Measurements from ENCODE around the gene TRIM56.
A peak's percentile ranks its signal among the peaks of the same experiment; 100 is the strongest.
"Not testable (repeated sequence)": the region's sequence is repeated elsewhere in the genome, so short reads cannot be mapped to it uniquely, and the experiment has no call there.

Gene TRIM56

GRCh38 chr7:101085162-101085964 is at the start of gene TRIM56:
Gene TRIM56 (plus strand): TSS chr7:101085481. CDS start chr7:101087313, 1,832 bp downstream.
- peak; percentile 85 for DNase-seq

- DNase-seq, result no peak
Measured at GRCh38 chr7:101035941-101036340, 49.3 kb upstream of the TRIM56 start.

DNA sequence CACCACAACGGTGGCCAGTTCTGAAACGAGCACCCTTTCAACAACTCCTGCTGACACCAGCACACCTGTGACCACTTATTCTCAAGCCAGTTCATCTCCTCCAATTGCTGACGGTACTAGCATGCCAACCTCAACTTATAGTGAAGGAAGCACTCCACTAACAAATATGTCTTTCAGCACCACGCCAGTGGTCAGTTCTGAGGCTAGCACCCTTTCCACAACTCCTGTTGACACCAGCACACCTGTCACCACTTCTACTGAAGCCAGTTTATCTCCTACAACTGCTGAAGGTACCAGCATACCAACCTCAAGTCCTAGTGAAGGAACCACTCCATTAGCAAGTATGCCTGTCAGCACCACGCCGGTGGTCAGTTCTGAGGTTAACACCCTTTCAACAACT is 44.0 kb upstream of the TRIM56 start:
- DNase-seq, result not testable (repeated sequence)

GRCh38 chr7:101058355-101058754 is 26.9 kb upstream of the TRIM56 start:
- DNase-seq, result peak; percentile 16

DNA sequence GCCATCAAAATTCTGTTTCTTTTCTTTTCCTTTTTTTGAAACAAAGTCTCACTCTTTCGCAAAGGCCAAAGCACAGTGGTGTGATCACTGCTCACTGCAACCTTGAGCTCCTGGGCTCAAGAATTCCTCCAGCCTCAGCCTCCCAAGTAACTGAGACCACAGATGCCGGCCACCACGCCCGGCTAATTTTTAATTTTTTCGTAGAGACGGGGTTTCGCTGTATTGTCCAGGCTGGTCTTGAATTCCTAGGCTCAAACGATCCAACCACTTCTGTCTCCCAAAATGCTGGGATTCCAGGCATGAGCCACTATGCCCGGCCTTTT is 25.7 kb upstream of the TRIM56 start:
- no peak for DNase-seq

DNA sequence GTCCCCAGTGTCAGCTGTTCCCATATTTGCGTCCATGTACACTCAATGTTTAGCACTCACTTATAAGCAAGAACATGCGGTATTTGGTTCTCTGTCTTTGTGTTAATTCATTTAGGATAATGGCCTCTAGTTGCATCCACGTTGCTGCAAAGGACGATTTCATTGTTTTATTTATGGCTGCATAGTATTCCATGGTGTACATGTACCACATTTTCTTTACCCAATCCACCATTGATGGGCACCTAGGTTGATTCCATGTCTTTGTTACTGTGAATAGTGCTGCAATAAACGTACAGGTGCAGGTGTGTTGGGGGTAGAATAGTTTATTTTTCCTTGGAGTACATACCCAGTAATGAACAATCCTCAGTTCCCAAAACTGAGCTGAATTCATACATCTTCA is 24.3 kb upstream of the TRIM56 start:
- DNase-seq, result no peak

DNA sequence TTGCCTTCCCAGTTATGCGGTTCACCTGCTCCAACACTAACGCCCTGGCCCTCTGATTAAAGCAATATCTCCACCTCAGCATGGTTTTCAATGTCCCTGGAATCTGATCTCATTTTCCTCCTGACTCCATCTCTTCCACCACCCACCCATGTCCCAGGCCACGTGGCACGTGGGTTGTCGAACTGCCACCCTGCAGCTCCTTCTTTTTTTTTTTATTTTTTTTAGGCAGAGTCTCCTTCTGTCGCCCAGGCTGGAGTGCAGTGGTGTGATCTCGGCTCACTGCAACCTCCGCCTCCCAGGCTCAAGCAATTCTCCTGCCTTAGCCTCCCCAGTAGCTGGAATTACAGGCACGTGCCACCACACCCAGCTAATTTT is 21.1 kb upstream of the TRIM56 start:
- DNase-seq, result not testable (repeated sequence)

DNA sequence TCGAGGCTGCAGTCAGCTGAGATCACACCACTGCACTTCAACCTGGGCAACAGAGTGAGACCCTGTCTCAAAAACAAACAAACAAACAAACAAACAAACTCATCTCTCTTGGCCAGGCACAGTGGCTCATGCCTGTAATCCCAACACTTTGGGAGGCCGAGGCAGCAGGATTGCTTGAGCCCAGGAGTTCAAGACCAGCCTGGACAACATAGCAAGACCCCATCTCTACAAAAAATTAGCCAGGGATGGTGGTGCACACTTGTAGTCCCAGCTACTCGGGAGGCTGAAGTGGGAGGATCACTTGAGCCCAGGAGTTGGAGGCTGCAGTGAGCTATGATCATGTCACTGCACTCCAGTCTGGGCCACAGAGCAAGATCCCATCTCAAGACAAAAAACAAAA is 20.1 kb upstream of the TRIM56 start:
- not testable (repeated sequence) for DNase-seq

- DNase-seq, result no peak
Measured at GRCh38 chr7:101066141-101066832, 19.0 kb upstream of the TRIM56 start.

- no peak for DNase-seq
Measured at GRCh38 chr7:101066833-101067177, 18.5 kb upstream of the TRIM56 start.

DNA sequence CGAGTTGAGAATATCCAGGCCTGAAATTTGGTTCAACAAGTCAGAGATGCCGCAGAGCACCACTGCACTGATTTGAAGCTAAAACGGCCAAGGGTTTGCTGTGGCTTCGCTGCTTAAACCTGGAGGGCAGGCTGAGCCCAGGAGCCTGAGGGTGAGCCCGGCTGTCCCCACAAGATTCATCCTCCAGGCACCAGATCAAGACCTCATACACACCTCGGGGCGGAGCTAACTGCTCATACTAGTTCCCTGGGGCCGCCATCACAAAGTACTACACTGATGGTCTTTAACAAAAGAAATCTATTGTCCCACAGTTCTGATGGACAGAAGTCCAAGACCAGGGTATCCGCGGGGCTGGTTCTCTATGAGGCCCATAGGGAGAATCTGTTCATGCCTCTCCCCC is 16.9 kb upstream of the TRIM56 start:
- DNase-seq, result no peak

DNA sequence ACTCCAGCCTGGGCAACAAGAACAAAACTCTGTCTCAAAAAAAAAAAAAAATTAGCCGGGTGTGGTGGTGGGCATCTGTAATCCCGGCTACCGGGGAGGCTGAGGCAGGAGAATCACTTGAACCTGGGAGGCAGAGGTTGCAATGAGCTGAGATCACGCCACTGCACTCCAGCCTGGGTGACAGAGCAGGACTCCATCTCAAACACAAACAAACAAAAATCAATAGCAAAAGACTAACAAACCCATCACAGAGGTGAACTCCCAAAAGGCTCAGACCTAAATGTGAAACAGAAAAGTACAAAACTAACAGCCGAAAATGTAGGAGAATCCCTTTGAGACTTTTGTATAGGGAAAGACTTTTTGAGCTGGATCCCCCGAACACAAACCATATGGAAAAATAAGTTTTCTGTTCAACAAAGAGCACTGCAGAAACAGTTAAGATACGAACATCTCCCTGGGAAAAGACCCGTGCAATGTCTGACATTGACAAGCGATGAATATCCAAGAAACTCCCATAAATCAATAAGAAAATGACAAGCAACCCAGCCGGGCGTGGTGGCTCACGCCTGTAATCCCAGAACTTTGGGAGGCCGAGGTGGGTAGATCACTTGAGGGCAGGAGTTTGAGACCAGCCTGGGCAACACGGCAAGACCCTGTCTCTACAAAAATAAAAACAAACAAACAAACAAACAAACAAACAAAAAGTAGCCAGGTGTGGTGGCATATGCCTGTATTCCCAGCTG is 13.7 kb upstream of the TRIM56 start:
- DNase-seq, result not testable (repeated sequence)

- DNase-seq, result no peak
Measured at GRCh38 chr7:101075646-101076045, 9.6 kb upstream of the TRIM56 start.

DNA sequence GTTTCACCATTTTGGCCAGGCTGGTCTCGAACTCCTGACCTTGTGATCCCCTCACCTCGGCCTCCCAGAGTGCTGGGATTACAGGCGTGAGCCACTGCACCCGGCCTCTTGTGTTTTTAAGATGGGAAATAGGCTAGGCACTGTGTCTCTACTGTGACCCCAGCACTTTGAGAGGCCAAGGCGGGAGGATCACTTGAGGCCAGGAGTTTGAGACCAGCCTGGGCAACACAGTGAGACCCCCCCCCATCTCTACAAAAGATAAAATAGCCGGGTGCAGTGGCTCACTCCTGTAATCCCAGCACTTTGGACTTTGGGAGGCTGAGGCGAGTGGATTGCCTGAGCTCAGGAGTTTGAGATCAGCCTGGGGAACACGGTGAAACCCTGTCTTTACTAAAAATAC is 9.1 kb upstream of the TRIM56 start:
- DNase-seq, result not testable (repeated sequence)

DNA sequence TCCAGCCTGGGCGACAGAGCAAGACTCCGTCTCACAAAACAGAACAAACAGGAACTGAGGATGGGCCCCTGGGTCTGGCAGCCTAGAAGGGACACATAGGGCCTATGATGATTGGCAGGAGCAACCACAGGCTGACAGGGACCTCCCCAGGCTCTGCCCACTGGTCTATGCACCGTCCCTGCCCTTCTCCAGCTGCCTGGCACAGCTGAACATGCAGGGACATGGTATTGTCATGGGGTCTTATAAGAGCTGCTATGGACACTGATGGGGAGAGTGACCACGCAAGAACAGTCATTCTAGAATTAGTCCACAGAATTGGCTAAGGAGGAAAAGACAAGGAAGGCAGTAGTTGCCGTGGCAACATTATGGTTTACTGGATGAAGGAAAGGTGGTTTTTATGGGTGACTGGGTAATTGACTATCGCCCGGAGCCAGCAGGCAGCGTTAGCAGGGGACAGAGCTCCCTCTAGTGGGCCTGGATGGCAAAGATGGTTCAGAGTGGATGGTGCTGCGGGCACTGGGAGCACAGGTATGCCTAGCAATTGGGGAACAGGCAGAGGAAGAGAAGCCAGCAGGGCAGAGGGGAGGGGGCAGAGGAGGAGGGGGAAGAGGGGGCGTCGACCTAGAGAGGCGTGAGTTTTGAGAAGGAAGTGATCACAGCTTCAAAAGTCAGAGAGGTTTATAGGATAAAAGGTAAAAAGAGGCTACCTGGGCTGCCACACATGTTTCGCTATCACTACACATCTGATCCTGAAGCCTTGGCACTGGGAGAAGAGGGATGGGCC is 7.8 kb upstream of the TRIM56 start:
- peak; percentile 84 for DNase-seq

DNA sequence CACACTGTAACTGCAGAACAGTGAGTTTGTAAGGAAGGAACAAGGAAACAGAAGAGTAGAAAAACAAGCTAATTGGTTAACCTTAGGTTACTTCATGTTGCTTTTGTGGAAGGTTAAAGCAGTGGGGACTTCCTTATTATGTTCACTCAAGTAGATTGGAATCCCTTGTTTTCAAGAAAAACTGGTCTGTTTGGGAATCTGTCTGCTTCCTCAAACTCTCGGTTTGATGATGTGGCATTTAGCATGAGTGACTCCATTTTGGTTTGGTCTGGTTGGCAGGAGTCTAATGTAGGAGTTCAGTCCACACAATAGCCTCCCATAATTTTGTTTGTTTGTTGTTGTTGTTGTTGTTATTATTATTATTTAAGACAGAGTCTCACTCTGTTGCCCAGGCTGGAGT is 3.8 kb upstream of the TRIM56 start:
- no peak for DNase-seq

- no peak for DNase-seq
Measured at GRCh38 chr7:101084865-101085161, 468 bp upstream of the TRIM56 start.

- no peak for DNase-seq
Measured at GRCh38 chr7:101087334-101088068, 2.2 kb downstream of the TRIM56 start.

DNA sequence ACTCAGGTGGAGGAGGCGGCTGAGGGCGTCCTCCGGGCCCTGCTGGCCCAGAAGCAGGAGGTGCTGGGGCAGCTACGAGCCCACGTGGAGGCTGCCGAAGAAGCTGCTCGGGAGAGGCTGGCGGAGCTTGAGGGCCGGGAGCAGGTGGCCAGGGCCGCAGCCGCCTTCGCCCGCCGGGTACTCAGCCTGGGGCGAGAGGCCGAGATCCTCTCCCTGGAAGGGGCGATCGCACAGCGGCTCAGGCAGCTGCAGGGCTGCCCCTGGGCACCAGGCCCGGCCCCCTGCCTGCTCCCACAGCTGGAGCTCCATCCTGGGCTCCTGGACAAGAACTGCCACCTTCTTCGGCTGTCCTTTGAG is 2.8 kb downstream of the TRIM56 start:
- DNase-seq, result no peak

DNA sequence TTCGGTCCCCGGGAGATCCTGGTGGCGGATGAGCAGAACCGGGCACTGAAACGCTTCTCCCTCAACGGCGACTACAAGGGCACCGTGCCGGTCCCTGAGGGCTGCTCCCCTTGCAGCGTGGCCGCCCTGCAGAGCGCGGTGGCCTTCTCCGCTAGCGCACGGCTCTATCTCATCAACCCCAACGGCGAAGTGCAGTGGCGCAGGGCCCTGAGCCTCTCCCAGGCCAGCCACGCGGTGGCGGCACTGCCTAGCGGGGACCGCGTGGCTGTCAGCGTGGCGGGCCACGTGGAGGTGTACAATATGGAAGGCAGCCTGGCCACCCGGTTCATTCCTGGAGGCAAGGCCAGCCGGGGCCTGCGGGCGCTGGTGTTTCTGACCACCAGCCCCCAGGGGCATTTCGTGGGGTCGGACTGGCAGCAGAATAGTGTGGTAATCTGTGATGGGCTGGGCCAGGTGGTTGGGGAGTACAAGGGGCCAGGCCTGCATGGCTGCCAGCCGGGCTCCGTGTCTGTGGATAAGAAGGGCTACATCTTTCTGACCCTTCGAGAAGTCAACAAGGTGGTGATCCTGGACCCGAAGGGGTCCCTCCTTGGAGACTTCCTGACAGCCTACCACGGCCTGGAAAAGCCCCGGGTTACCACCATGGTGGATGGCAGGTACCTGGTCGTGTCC is 3.7 kb downstream of the TRIM56 start:
- no peak for DNase-seq

- DNase-seq, result no peak
Measured at GRCh38 chr7:101089876-101090275, 4.6 kb downstream of the TRIM56 start.

DNA sequence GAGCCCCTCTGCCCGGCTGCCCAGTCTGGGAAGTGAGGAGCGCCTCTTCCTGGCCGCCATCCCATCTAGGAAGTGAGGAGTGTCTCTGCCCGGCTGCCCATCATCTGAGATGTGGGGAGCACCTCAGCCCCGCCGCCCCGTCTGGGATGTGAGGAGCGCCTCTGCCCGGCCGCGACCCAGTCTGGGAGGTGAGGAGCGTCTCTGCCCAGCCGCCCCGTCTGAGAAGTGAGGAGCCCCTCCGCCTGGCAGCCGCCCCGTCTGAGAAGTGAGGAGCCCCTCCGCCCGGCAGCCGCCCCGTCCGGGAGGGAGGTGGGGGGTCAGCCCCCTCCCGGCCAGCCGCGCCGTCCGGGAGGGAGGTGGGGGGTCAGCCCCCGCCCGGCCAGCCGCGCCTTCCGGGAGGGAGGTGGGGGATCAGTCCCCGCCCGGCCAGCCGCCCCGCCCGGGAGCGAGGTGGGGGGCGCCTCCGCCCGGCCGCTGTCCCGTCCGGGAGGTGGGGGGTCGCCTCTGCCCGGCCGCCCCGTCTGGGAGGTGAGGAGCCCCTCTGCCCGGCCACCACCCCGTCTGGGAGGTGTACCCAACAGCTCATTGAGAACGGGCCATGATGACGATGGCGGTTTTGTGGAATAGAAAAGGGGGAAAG is 7.1 kb downstream of the TRIM56 start:
- DNase-seq, result not testable (repeated sequence)
